K562 (cell line): ENCODE measurements around the gene ZBTB20. TPM values are rescaled to one million over a fixed set of nuclear protein-coding genes. Genes with fewer than 3 reads are reported as not detected.

ENCODE experiments used
- ATAC-seq: fragments of 200-7000 bp; cut with Tn5 transposase; 3 replicates; pipeline ENCODE4 v1.9.1; 2020; ENCODE audit warnings: moderate library complexity
- BruUV-seq: library from RNA; stranded (reverse); fragments of 400-500 nt; replicated peaks from 2 replicates; lab custom pipeline; 2021; lab: Mats Ljungman, UMichigan
- CTCF ChIA-PET: fragments of 300-600 bp; formaldehyde crosslinking; extraction: SDS; loops from one replicate; lab custom pipeline; 2021; ENCODE audit warnings: low intra/inter-chr PET ratio; lab: Yijun Ruan, JAX
- POLR2A ChIA-PET: fragments of 300-600, 350-650 bp; sonication (Branson Sonifier 250); formaldehyde crosslinking; extraction: SDS; loops from one replicate; lab custom pipeline; 2021; ENCODE audit warnings: antibody characterized with exemption, inconsistent platforms; lab: Yijun Ruan, JAX
- DNase-seq, 4 experiments: peaks; one replicate each; pipeline versions ENCODE4 v3.0.0 to v3.0.0-alpha.2; 2011 to 2018; ENCODE audit warnings: low spot score in 3 of 4, mixed read lengths in 3 of 4; ENCODE audit errors: extremely low read depth in 1 of 4
- FAIRE-seq: peaks from 2 replicates; lab custom pipeline; 2011; peaks lifted over from hg19 to GRCh38; lab: Jason Lieb, UNC
- H2AFZ ChIP-seq: 2 replicates; pipeline ENCODE4 v1.6.0; 2011; ENCODE audit warnings: low read depth, low read length, control low read depth, inconsistent platforms
- H3K27ac ChIP-seq: fragments of 200-600 bp; 3 replicates; pipeline ENCODE4 v1.8.0; 2011; ENCODE audit warnings: low read depth, mild to moderate bottlenecking, control low read depth, inconsistent platforms, low read length, moderate library complexity, mixed read lengths; ENCODE audit errors: extremely low read depth
- H3K27me3 ChIP-seq, 2 experiments: fragments of 300-600 bp in 1 of 2; 2 replicates in 1 of 2; 3 replicates in 1 of 2; pipeline versions ENCODE4 v1.6.0 to v1.8.0; 2011; ENCODE audit warnings: inconsistent platforms in 2 of 2, low read length in 2 of 2, mild to moderate bottlenecking in 1 of 2, mixed read lengths in 1 of 2, moderate library complexity in 1 of 2; ENCODE audit not compliant: control insufficient read depth in 2 of 2, insufficient read depth in 2 of 2
- H3K36me3 ChIP-seq: fragments of 300-600 bp; 3 replicates; pipeline ENCODE4 v1.8.0; 2011; ENCODE audit warnings: mild to moderate bottlenecking, low read length, inconsistent platforms; ENCODE audit not compliant: control insufficient read depth, insufficient read depth
- H3K4me1 ChIP-seq, 2 experiments: fragments of 200-600 bp in 1 of 2; replicated peaks in 1 of 2; 2 replicates in 1 of 2; 3 replicates in 1 of 2; pipeline versions ENCODE4 v1.5.1 to v1.8.0; 2011; ENCODE audit warnings: inconsistent platforms in 2 of 2, low read length in 2 of 2, mild to moderate bottlenecking in 1 of 2, mixed read lengths in 1 of 2, moderate library complexity in 1 of 2; ENCODE audit not compliant: control insufficient read depth in 2 of 2, insufficient read depth in 2 of 2
- H3K4me2 ChIP-seq: 2 replicates; pipeline ENCODE4 v1.6.1; 2011; ENCODE audit warnings: low read length, control low read depth, inconsistent platforms, mixed read lengths; ENCODE audit not compliant: insufficient read depth
- H3K4me3 ChIP-seq: fragments of 200-600 bp; sonication (generic), shearing (Covaris generic); 2 replicates; pipeline ENCODE4 v1.5.1; 2016; ENCODE audit warnings: control low read depth, inconsistent platforms
- H3K79me2 ChIP-seq: fragments of 200-600 bp; 3 replicates; pipeline ENCODE4 v1.8.0; 2011; ENCODE audit warnings: low read length, inconsistent platforms; ENCODE audit not compliant: control insufficient read depth, insufficient read depth
- H3K9ac ChIP-seq, 2 experiments: 2 replicates each; pipeline versions ENCODE4 v1.6.0 to v1.6.1; 2011; ENCODE audit warnings: low read depth in 2 of 2, low read length in 2 of 2, control low read depth in 1 of 2, inconsistent platforms in 1 of 2, mild to moderate bottlenecking in 1 of 2, mixed read lengths in 1 of 2; ENCODE audit not compliant: insufficient read depth in 1 of 2
- H3K9me1 ChIP-seq: one replicate; pipeline ENCODE4 v1.6.0; 2011; ENCODE audit warnings: inconsistent platforms, mild to moderate bottlenecking, low read length, moderate library complexity; ENCODE audit not compliant: control insufficient read depth, insufficient read depth
- H3K9me3 ChIP-seq: replicated peaks from 2 replicates; pipeline ENCODE4 v1.5.1; 2011; ENCODE audit warnings: low read depth, low read length, inconsistent platforms; ENCODE audit not compliant: control insufficient read depth, insufficient read depth
- H4K20me1 ChIP-seq: replicated peaks from 2 replicates; pipeline ENCODE4 v1.6.1; 2011; ENCODE audit warnings: low read length, inconsistent platforms, mixed read lengths; ENCODE audit not compliant: control insufficient read depth, insufficient read depth
- ATF7 ChIP-seq: fragments of 450-650 bp; IDR thresholded peaks from 2 replicates; pipeline ENCODE4 v1.7.1; 2014; ENCODE audit warnings: mild to moderate bottlenecking, moderate library complexity
- NFE2 ChIP-seq: IDR thresholded peaks from 2 replicates; pipeline ENCODE4 v1.6.1; 2014; ENCODE audit warnings: antibody characterized with exemption, low read depth
- NUFIP1 ChIP-seq: fragments of 450-650 bp; IDR thresholded peaks from 2 replicates; pipeline ENCODE4 v1.6.1; 2018; ENCODE audit not compliant: partially characterized antibody
- WGBS: fragments of 100-300 bp; shearing (Covaris generic); methylation state at CpG from one replicate; pipeline ENCODE4 v1.1.6; 2016; ENCODE audit warnings: low coverage, mixed read lengths; ENCODE audit not compliant: insufficient coverage; ENCODE audit errors: missing lambda C conversion rate; 5-methylcytosine and 5-hydroxymethylcytosine counted together
- in situ Hi-C: fragments of 300-500 bp; cut with MboI; formaldehyde crosslinking; loops from 4 replicates; pipeline ENCODE4 v1.15.0; 2018; ENCODE audit warnings: inconsistent platforms, mixed read lengths
- intact Hi-C: fragments of 100-400 bp; cut with micrococcal nuclease; formaldehyde crosslinking; loops from 2 replicates; pipeline ENCODE4 v1.14.2; 2022
- polyA plus RNA-seq, 8 experiments: library from polyadenylated mRNA; depleted of rRNA in 4 of 8; stranded (reverse) in 5 of 8; unstranded in 3 of 8; fragments of >200 nt; fragmentation: Nextera tagmentation in 2 of 8; fragmentation: Illumina TruSeq in 1 of 8; extraction: Ambion mirVana in 2 of 8; extraction: Trizol in 1 of 8; gene quantifications; 2 replicates each; pipeline versions ENCODE4 v1.2.1 to v1.2.3, GENCODE V29; 2011 to 2014; ENCODE audit warnings: inconsistent platforms in 1 of 8, missing spikeins in 1 of 8
- total RNA-seq, 7 experiments: library from RNA; depleted of rRNA in 6 of 7; stranded (reverse); fragments of >200 nt in 6 of 7; fragmentation: Illumina TruSeq in 2 of 7; extraction: Trizol in 2 of 7; gene quantifications; 2 replicates each; pipeline versions ENCODE4 v1.2.1 to v1.2.3, GENCODE V29; 2011 to 2021; ENCODE audit warnings: low replicate concordance in 1 of 7
- TF ChIP-seq, protein P1 (sequence below): fragments of 450-650 bp; IDR thresholded peaks from 2 replicates; pipeline ENCODE4 v1.6.1; 2017; ENCODE audit warnings: antibody characterized with exemption, mild to moderate bottlenecking

The ZBTB20 gene
- total and polyA plus RNA-seq, 9 of the 15 experiments (the other 6 are each of a cell fraction or from before 2014, with no cell fraction given) = 0.17 to 1.7 (median 0.45) TPM

DNA sequence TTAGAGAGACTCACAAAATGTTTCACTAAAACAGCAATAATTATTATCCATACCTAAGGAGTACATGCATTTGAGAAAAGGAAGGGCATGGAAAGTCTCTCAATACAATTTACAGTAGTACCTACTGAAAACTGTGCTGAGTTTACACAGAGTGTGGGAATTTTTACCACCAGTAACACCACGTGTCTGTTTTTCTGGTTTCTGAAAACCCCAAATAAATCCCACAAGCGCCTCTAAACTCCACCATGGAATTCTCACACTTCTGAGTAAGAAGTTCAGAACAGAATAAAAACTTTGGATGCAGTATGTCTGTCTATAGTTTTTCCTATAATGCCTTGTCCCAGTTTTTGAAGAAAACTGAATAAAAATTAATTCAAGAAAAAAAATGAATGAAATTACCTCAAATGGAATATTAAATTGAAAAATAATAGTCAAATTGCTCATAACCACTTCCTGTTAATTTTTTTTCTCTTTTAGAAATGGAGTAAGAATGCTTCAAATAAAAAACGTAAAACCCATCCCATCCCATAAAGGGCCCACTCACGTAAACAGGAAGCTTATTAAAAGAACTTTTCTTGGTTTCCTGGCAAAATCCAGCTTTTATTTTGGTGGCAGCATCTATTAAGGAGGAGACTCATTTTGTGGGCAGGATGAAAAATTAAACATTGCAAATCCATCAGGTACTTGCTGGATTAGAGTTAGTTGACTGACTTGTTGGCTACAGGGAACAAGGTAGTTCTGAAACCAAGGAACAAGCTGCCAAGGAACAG, 475.2 kb downstream of the ZBTB20 start:
- CTCF ChIA-PET = no interaction called here
- no TSS peak for BruUV-seq
- FAIRE-seq = no peak

More for the DNA sequence above, 475.2 kb downstream of the ZBTB20 start:
- Histone ChIP-seq H4K20me1 (no peaks in the 10 kb centered on the region), H3K4me1 (no peaks in the 10 kb centered on the region), H2AFZ (no peak overlapping the region), H3K27me3 (no peaks in the 10 kb centered on the region), H3K9me3 (no peaks in the 10 kb centered on the region), H3K36me3 (no peaks in the 10 kb centered on the region), H3K4me2 (no peak overlapping the region), H3K79me2 (no peaks in the 10 kb centered on the region), H3K9ac (no peak overlapping the region), H3K4me3 (no peak overlapping the region), H3K9me1 (no peaks in the 10 kb centered on the region), H3K27ac (no peak overlapping the region)
- ATAC-seq = no peak
- TF ChIP-seq, protein P1, sequence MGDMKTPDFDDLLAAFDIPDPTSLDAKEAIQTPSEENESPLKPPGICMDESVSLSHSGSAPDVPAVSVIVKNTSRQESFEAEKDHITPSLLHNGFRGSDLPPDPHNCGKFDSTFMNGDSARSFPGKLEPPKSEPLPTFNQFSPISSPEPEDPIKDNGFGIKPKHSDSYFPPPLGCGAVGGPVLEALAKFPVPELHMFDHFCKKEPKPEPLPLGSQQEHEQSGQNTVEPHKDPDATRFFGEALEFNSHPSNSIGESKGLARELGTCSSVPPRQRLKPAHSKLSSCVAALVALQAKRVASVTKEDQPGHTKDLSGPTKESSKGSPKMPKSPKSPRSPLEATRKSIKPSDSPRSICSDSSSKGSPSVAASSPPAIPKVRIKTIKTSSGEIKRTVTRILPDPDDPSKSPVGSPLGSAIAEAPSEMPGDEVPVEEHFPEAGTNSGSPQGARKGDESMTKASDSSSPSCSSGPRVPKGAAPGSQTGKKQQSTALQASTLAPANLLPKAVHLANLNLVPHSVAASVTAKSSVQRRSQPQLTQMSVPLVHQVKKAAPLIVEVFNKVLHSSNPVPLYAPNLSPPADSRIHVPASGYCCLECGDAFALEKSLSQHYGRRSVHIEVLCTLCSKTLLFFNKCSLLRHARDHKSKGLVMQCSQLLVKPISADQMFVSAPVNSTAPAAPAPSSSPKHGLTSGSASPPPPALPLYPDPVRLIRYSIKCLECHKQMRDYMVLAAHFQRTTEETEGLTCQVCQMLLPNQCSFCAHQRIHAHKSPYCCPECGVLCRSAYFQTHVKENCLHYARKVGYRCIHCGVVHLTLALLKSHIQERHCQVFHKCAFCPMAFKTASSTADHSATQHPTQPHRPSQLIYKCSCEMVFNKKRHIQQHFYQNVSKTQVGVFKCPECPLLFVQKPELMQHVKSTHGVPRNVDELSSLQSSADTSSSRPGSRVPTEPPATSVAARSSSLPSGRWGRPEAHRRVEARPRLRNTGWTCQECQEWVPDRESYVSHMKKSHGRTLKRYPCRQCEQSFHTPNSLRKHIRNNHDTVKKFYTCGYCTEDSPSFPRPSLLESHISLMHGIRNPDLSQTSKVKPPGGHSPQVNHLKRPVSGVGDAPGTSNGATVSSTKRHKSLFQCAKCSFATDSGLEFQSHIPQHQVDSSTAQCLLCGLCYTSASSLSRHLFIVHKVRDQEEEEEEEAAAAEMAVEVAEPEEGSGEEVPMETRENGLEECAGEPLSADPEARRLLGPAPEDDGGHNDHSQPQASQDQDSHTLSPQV = no peak
- TF ChIP-seq NFE2 (no peak), ATF7 (no peak), NUFIP1 (no peak)
- intact Hi-C loops = no loop called here
- DNase-seq = no peak
- WGBS = 0% methylated on average over 4 of the region's 4 CpGs
- POLR2A ChIA-PET = no interaction called here
- in situ Hi-C loops = no loop called here
